Measurements from ENCODE around the gene SMLR1.

The SMLR1 gene

DNA sequence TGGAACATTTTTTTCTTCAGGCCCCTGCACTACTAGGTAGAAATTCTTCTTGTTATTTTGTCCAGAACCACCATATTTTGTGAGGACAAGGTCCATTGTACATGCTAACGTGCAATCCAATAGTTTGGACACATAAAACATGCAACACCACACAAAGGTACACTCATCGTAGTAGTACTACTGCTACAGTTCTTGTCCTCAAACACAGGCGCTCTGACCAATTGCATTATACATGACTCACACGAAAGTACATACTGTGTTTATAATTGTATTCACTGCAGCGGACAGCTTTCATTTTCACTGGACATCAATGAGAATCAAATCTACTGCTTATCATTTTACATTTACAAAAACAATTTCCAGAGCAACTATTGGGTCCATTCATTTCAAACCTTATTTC lies 15.3 kb upstream of the SMLR1 start:
- H3K27ac Mint-ChIP-seq, result no peak overlapping the region

DNA sequence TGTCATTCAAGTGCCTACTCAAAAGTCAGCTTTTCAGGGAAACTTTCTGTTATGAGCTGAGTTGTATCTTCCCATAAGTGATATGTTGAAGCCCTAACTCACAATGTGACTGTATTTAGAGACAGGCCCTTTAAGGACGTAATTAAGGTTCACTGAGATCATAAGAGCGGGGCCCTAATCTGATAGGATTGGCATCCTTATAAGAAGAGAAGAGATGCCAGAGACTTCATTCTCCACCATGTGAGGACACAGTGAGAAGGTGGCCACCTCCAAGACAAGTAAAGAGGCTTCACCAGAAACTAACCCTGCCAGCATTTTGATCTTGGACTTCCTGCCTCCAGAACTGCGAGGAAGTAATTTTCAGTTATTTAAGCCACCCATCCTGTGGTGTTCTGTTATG lies 12.7 kb upstream of the SMLR1 start:
- no peaks in the 10 kb centered on the region for H3K4me1 Mint-ChIP-seq
- no peak for ATAC-seq
- H3K4me3 Mint-ChIP-seq, result no peak overlapping the region
- peaks cover 11% of the 10 kb centered on the region for H3K9me3 Mint-ChIP-seq
- H3K36me3 Mint-ChIP-seq, result peaks cover 12% of the 10 kb centered on the region
- H3K27me3 Mint-ChIP-seq, result no peaks in the 10 kb centered on the region
- H3K27ac Mint-ChIP-seq, result no peak overlapping the region

More for the DNA sequence above, 15.3 kb upstream of the SMLR1 start:
- no peak overlapping the region for H3K4me3 Mint-ChIP-seq
- no peaks in the 10 kb centered on the region for H3K27me3 Mint-ChIP-seq
- no peaks in the 10 kb centered on the region for H3K4me1 Mint-ChIP-seq
- peaks cover under 1% of the 10 kb centered on the region for H3K36me3 Mint-ChIP-seq
- ATAC-seq, result no peak
- H3K9me3 Mint-ChIP-seq, result peaks cover under 1% of the 10 kb centered on the region

DNA sequence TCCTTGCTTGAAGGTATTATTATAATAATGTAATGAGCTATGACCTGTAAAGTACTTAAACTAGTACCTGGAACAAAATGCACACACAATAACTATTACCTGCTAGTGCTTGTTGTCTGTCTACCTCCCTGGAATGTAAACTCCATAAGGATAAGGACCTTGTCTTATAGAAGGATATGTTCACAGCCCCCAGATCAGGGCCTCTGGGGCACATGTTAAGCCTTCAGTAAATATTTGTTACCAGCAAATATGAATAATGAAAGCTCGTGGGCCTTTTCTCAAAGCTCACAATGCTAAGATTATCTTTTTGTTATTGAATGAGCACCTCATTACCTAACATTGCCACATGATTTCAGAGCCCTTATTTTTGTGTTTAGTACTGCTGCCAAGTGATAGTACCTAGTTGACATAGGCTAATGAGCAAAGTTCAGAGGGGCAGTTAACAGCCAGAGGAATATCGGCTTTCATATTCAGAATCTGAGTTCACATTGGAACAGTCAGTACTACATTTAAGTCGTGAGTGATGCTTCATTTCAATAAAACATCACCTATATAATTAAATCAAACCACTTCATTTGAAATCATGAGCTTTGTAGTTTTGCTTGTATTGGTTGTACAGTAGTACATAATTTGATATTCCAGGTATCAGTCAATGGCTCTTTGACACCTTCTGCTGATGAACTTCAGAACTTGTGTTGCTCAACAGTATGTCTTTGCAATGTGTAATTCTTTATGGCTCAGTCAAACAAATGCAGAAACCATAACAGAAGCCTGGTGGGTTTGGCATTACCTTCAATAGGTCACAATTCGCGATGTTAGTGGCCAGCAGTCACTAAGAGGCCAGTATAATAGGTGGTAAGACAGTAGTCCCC lies 11.8 kb upstream of the SMLR1 start:
- no peak for ATAC-seq
- no peaks in the 10 kb centered on the region for H3K27me3 Mint-ChIP-seq
- no peaks in the 10 kb centered on the region for H3K4me1 Mint-ChIP-seq
- H3K27ac Mint-ChIP-seq, result no peak overlapping the region
- peaks cover 11% of the 10 kb centered on the region for H3K9me3 Mint-ChIP-seq
- peaks cover 12% of the 10 kb centered on the region for H3K36me3 Mint-ChIP-seq
- no peak overlapping the region for H3K4me3 Mint-ChIP-seq

DNA sequence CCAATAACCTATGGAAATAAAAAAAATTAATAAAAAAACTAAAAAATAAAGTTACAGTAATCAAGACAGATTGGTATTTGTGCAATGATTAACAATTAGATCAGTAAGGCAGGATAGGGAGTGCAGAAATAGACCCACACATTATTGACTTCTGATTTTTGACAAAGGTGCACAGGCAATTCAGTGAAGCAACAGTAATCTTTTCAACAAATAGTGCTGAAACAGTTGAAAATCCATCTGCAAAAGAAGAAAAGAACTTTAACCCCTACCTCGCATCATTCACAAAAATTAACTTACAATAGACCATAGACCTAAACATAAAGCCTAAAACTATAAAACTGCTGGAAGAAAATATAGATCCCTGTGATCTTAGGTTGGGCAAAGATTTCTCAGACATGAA lies 4.5 kb upstream of the SMLR1 start:
- Mint-ChIP-seq H3K27ac (no peak overlapping the region), H3K4me1 (no peaks in the 10 kb centered on the region), H3K27me3 (no peaks in the 10 kb centered on the region), H3K36me3 (peaks cover 4% of the 10 kb centered on the region), H3K9me3 (peaks cover 3% of the 10 kb centered on the region), H3K4me3 (no peak overlapping the region)
- ATAC-seq, result no peak

DNA sequence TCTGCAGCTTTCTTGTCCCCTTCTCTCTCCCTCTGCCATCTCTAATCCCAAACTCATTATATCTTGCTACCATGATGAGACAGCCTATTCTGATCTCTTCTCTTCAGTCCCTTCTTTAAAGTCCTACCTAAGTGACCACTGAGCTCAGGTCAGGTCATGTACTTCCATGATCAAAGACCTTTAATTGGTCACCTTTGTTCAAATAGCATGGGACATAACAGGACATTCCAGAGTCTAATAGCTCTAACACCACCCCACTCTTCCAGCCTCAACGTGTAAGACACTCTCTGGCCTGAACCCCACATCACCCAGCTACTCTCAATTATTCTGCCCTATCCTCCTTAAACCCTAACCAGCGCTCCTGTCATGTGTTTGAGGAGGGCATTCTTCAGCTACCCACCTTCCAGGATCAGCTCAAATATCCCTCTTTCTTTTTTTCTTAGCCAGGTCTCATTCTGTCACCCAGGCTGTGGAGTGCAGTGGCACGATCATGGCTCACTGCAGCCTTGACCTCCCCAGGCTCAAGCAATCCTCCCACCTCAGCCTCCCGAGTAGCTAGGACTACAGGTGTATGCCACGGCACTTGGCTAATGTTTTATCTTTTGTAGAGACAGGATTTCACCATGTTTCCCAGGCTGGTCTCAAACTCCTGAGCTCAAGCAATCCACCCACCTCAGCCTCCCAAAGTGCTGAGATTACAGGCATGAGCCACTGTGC lies 2.1 kb upstream of the SMLR1 start:
- Mint-ChIP-seq H3K36me3 (no peaks in the 10 kb centered on the region), H3K4me1 (no peaks in the 10 kb centered on the region), H3K4me3 (no peak overlapping the region), H3K9me3 (no peaks in the 10 kb centered on the region), H3K27me3 (no peaks in the 10 kb centered on the region), H3K27ac (no peak overlapping the region)
- no peak for ATAC-seq

DNA sequence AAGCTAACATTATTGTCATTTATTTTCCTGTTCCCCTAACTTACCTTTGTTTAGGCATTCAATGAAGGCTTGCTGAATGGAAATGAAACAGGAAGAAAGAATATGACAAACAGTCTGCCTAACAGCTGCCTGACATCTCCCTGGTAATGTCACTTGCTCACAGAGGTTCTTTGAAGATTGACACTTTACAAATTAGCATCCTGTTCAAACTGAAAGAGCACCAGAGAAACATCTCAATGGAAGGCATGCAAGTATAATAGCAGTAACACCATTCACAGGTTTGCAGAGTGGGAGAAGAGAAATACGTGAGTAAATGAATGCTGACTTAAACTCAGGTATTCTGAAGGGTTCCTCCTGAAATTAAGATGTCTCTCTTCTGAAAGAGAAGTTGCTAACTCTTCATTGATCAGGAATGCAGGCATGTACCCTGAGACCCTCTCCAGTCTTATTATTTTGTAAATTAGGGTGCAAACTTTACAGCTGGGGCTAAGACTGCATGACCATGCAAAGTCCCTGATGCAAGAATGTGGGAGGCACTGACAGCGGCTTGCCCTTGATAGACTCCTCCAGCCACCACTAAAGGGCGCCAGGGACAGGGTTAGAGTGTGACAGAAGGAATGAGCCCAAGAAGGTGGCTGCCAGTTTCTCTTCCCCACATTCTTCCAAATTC lies 1.3 kb upstream of the SMLR1 start:
- no peak for ATAC-seq
- Mint-ChIP-seq H3K9me3 (no peaks in the 10 kb centered on the region), H3K27me3 (no peaks in the 10 kb centered on the region), H3K36me3 (no peaks in the 10 kb centered on the region), H3K4me3 (no peak overlapping the region), H3K27ac (no peak overlapping the region), H3K4me1 (no peaks in the 10 kb centered on the region)

DNA sequence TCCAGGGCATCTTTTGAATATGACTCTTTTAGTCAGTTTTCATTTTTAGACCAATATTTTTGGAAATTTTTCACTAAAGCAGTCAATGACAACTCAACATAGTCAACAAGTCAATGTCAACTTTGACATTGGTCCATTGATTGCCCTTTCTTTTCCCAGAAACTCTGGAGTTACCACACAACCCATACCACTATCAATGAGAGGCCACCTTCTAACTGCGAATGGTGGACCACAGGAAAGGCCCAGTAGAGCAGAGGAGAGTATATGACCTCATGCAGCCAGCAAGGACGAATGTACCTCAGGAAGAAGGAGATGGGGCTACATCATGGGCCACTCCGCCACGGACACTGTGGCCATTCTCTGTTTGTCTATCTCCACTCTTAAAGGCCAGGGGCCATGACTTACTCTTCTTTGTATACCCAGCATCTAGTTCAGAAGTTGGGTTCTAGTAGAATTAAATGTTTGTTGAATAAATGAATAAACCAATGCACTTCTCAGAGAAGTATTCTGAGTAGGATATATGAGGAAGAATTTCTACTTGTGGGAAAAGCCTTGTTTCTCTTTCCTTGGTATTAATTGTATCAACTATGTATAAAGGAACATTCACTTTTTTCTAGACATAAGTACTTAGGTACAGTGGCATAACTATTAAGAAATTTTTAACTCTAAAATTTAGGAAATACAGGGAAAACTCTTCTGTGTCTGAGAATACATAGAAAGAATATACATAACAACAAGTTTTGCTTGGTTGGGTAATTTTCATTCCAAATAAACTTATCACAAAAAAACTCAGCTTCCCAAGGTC lies 562 bp upstream of the SMLR1 start:
- no peaks in the 10 kb centered on the region for H3K27me3 Mint-ChIP-seq
- ATAC-seq, result no peak
- no peaks in the 10 kb centered on the region for H3K4me1 Mint-ChIP-seq
- H3K9me3 Mint-ChIP-seq, result no peaks in the 10 kb centered on the region
- no peak overlapping the region for H3K27ac Mint-ChIP-seq
- H3K36me3 Mint-ChIP-seq, result no peaks in the 10 kb centered on the region
- no peak overlapping the region for H3K4me3 Mint-ChIP-seq

DNA sequence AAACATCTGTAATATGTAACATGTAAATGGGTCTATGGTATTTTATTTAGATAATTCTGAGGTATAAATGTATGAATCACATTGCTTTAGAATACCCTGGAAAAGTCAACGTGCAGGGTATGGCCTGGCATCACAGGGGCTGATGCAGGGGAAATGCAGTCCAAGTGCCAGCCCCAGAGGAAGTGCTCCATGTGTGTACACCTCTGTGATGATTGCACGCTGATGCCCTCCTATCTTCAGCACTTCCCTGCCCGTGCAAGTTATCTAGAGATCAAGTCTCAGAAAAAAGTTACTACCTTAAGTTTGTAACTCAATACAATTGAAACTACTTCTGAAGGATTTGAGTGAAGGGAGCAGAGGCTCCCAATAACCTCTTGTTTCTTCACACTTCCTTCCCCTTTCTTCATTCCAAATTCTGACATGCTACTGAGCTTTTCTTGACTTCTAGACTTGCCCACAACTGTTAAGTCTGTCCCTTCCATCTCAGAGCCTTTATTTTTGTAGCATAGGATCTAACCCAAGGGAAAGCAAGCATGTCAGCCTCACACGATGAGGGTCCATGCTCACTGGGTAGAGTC lies 2.2 kb downstream of the SMLR1 start:
- no peak for ATAC-seq
- Mint-ChIP-seq H3K27me3 (no peaks in the 10 kb centered on the region), H3K4me3 (no peak overlapping the region), H3K27ac (no peak overlapping the region), H3K9me3 (no peaks in the 10 kb centered on the region), H3K4me1 (no peaks in the 10 kb centered on the region), H3K36me3 (no peaks in the 10 kb centered on the region)

DNA sequence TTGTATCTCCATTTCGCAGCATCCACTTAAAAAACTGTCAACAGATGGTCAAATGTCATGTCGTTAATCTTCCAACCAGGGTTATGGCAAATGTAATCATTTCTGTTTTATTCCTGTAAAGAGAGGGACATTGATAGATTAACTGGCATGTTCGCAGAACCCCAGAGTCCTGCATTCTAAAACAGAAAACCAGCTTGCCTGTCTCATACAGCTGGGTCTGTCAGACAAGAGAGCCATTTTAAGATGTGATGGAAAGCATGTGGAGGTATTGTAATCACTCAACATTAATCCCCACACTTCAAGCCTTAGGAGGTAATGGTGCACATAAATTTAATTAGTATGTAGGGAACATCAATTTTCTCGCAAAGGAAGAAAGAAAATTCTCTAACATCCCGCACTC lies 4.4 kb downstream of the SMLR1 start:
- Mint-ChIP-seq H3K4me1 (no peaks in the 10 kb centered on the region), H3K4me3 (no peak overlapping the region), H3K36me3 (no peaks in the 10 kb centered on the region), H3K27ac (no peak overlapping the region), H3K9me3 (no peaks in the 10 kb centered on the region), H3K27me3 (no peaks in the 10 kb centered on the region)
- no peak for ATAC-seq

DNA sequence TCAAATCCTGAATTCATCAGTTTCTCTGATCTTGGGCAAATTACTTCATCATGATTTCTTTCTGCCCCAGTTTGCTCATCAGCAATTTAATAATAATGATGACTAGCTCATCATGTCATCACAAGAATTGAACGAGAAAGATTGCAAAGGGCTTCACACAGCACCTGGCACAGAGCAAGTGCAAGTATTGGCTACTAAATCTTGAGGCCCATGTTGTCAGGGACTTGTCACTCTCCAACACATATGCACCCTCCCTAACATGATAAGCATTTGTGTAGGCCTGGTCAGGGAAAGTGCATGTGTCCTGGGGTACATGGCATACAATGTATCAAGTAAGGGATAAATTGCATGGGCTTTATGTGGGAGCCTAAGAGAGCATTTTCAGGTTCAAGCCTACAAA lies 6.4 kb downstream of the SMLR1 start:
- no peak for ATAC-seq

DNA sequence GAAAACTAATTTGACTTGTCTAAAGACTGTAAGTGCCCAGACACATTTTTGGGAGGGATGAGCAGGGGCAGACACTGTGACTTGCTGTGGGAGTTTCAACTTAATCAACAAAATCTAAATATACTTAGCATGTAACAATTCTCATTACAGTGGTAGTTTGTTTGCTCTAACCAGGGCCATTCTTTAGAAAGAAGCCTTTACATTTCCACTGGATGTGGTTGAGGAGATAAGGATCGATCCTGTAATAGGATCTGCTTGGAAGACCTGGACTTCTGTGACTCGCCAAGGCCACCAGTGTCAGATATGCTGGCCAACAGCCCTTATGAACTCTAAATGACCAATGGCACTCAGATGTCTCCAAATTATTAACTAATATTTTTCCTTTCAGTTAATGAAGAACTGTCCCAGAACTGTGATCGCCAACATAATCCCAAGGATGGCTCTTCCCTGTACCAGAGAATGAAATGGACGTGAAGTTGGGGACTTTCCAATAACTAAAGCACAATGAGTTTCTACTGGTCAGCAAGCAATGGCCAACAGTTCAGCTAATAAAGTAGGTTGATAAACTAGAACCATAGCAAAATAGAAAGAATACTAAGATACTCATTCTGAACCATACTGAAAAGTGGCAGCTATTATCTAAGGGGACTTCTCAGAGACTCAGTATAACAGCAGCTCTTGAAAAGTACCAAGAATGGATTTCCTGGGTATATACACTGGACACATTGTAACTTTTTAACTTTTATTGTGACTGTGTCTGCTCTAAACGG lies 7.5 kb downstream of the SMLR1 start:
- no peak overlapping the region for H3K4me3 Mint-ChIP-seq
- H3K36me3 Mint-ChIP-seq, result peaks cover 9% of the 10 kb centered on the region
- H3K4me1 Mint-ChIP-seq, result no peaks in the 10 kb centered on the region
- no peak for ATAC-seq
- no peaks in the 10 kb centered on the region for H3K9me3 Mint-ChIP-seq
- H3K27me3 Mint-ChIP-seq, result no peaks in the 10 kb centered on the region
- no peak overlapping the region for H3K27ac Mint-ChIP-seq

More for the DNA sequence above, 6.4 kb downstream of the SMLR1 start:
- Mint-ChIP-seq H3K4me1 (no peaks in the 10 kb centered on the region), H3K4me3 (no peak overlapping the region), H3K9me3 (no peaks in the 10 kb centered on the region), H3K27ac (no peak overlapping the region), H3K27me3 (no peaks in the 10 kb centered on the region), H3K36me3 (peaks cover 5% of the 10 kb centered on the region)

DNA sequence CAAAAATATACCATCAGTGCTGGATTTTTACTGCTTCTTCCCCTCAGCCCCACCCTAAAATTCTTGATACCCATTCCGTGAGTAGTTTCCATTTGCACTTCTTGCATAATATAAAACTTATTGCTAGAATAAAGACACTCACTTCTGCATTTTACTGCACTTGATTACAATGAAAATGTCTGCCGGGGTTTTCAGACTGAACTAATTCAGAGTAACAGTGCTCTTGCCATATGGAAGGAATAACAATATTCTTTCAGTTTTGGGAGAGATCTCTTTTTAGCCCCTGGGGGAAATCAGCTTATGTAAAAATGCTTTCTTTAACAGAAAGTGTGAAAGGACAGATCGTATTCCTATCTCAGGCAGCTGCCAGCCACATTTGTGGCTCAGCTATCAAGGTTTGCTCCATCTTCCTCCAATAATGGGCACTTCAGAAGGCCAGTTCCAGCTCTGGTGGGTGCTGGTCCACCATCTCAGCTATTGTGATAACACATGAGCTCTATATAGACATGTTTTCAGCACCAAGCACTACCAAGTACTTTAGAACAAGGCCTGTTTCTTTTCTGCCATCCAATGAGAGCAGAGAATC lies 8.9 kb downstream of the SMLR1 start:
- no peak overlapping the region for H3K4me3 Mint-ChIP-seq
- no peaks in the 10 kb centered on the region for H3K9me3 Mint-ChIP-seq
- H3K36me3 Mint-ChIP-seq, result peaks cover 15% of the 10 kb centered on the region
- no peak for ATAC-seq
- H3K27ac Mint-ChIP-seq, result no peak overlapping the region
- H3K27me3 Mint-ChIP-seq, result no peaks in the 10 kb centered on the region
- H3K4me1 Mint-ChIP-seq, result no peaks in the 10 kb centered on the region

DNA sequence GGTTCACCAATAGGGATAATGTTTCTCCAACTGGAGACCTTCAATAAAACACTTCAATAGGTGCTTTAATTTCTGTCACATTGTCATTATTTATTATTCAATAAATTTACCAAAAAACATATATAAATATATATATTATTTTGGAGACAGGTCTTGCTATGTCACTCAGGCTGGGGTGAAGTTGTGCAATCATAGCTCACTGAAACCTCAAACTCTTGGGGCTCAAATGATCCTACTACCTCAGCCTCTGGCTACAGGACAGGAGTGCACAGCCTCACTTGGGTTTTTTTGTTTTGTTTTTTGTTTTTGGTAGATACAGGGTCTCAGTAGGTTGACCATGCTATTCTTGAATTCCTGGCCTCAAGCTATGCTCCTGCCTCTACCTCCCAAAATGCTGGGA lies 9.9 kb downstream of the SMLR1 start:
- H3K36me3 Mint-ChIP-seq, result peaks cover 22% of the 10 kb centered on the region
- H3K9me3 Mint-ChIP-seq, result no peaks in the 10 kb centered on the region
- no peak for ATAC-seq

More for the DNA sequence above, 9.9 kb downstream of the SMLR1 start:
- Mint-ChIP-seq H3K4me1 (no peaks in the 10 kb centered on the region), H3K4me3 (no peak overlapping the region), H3K27me3 (no peaks in the 10 kb centered on the region), H3K27ac (no peak overlapping the region)
